OCI-LY3 (cell line): ENCODE results near the gene CRACR2B.

Experiments
- EZH2phosphoT487 ChIP-seq: fragments of 200-600 bp; shearing (Covaris generic); IDR thresholded peaks from 2 replicates; pipeline ENCODE4 v1.6.1; 2018; ENCODE audit warnings: antibody characterized with exemption, mixed run types, low read depth
- TF ChIP-seq, protein P1 (sequence below): fragments of 200-600, 300-600 bp; sonication (generic); IDR thresholded peaks from 2 replicates; pipeline ENCODE4 v1.5.1; 2014; ENCODE audit warnings: antibody characterized with exemption, low read length, low read depth

DNA sequence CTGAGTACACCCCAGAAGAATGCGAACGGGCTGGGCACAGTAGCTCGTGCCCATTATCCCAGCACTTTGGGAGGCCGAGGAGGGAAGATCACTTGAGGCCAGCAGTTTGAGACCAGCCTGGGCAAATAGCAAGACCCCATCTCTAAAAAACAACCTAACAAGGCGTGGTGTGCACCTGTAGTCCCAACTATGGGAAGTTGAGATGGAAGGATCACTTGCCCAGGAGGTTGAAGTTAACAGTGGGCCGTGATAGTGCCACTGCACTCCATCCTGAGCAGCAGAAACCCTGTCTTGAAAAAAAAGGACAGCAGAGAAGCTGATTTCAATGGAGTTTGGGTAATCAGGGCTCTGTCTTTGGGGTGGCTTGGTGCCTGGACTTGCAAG is 14.7 kb upstream of the CRACR2B start:
- TF ChIP-seq, protein P1, sequence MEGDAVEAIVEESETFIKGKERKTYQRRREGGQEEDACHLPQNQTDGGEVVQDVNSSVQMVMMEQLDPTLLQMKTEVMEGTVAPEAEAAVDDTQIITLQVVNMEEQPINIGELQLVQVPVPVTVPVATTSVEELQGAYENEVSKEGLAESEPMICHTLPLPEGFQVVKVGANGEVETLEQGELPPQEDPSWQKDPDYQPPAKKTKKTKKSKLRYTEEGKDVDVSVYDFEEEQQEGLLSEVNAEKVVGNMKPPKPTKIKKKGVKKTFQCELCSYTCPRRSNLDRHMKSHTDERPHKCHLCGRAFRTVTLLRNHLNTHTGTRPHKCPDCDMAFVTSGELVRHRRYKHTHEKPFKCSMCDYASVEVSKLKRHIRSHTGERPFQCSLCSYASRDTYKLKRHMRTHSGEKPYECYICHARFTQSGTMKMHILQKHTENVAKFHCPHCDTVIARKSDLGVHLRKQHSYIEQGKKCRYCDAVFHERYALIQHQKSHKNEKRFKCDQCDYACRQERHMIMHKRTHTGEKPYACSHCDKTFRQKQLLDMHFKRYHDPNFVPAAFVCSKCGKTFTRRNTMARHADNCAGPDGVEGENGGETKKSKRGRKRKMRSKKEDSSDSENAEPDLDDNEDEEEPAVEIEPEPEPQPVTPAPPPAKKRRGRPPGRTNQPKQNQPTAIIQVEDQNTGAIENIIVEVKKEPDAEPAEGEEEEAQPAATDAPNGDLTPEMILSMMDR, result no peak
- TF ChIP-seq EZH2phosphoT487, result no peak
